ENCODE results near the gene PRCP. TPM values are rescaled to one million over a fixed set of nuclear protein-coding genes. Genes with fewer than 3 reads are reported as not detected.
"Not testable (repeated sequence)": the region's sequence is repeated elsewhere in the genome, so short reads cannot be mapped to it uniquely, and the experiment has no call there.

The PRCP gene
- 73.8 TPM for polyA plus RNA-seq
- long read RNA-seq, donor 1, full-length matches to known transcripts: 17 of 17 reads
- long read RNA-seq, donor 1, partial matches to known transcripts: 0 of 17 reads
- long read RNA-seq, donor 1, other reads (novel, unspliced or antisense): 0 of 17 reads
- long read RNA-seq, donor 2, full-length matches to known transcripts: 41 of 47 reads
- long read RNA-seq, donor 2, partial matches to known transcripts: 6 of 47 reads
- long read RNA-seq, donor 2, other reads (novel, unspliced or antisense): 0 of 47 reads
- long read RNA-seq, donor 3: 0 reads
- long read RNA-seq, donor 4, full-length matches to known transcripts: 6 of 6 reads
- long read RNA-seq, donor 4, partial matches to known transcripts: 0 of 6 reads
- long read RNA-seq, donor 4, other reads (novel, unspliced or antisense): 0 of 6 reads
- long read RNA-seq, donor 5, full-length matches to known transcripts: 17 of 17 reads
- long read RNA-seq, donor 5, partial matches to known transcripts: 0 of 17 reads
- long read RNA-seq, donor 5, other reads (novel, unspliced or antisense): 0 of 17 reads
- long read RNA-seq, donor 6, full-length matches to known transcripts: 35 of 35 reads
- long read RNA-seq, donor 6, partial matches to known transcripts: 0 of 35 reads
- long read RNA-seq, donor 6, other reads (novel, unspliced or antisense): 0 of 35 reads
- long read RNA-seq, donor 7, full-length matches to known transcripts: 21 of 21 reads
- long read RNA-seq, donor 7, partial matches to known transcripts: 0 of 21 reads
- long read RNA-seq, donor 7, other reads (novel, unspliced or antisense): 0 of 21 reads
- long read RNA-seq, donor 8, full-length matches to known transcripts: 35 of 35 reads
- long read RNA-seq, donor 8, partial matches to known transcripts: 0 of 35 reads
- long read RNA-seq, donor 8, other reads (novel, unspliced or antisense): 0 of 35 reads
- long read RNA-seq, donor 9, full-length matches to known transcripts: 41 of 41 reads
- long read RNA-seq, donor 9, partial matches to known transcripts: 0 of 41 reads
- long read RNA-seq, donor 9, other reads (novel, unspliced or antisense): 0 of 41 reads
- long read RNA-seq, donor 10, full-length matches to known transcripts: 44 of 44 reads
- long read RNA-seq, donor 10, partial matches to known transcripts: 0 of 44 reads
- long read RNA-seq, donor 10, other reads (novel, unspliced or antisense): 0 of 44 reads
- long read RNA-seq, donor 11, full-length matches to known transcripts: 32 of 32 reads
- long read RNA-seq, donor 11, partial matches to known transcripts: 0 of 32 reads
- long read RNA-seq, donor 11, other reads (novel, unspliced or antisense): 0 of 32 reads

- peaks cover 9% of the 10 kb centered on the region for H3K4me1 ChIP-seq (ENCODE audit: control insufficient read depth, insufficient read depth, low read length)
- H3K9me3 ChIP-seq (ENCODE audit: control insufficient read depth, low read depth, low read length): no peaks in the 10 kb centered on the region
- peak within 1 kb of the TSS; percentile 67 for H3K4me3 ChIP-seq (ENCODE audit: low read length)
- H3K36me3 ChIP-seq (ENCODE audit: control insufficient read depth, insufficient read depth, low read length): no peaks in the 10 kb centered on the region
- no peaks in the 10 kb centered on the region for H3K27me3 ChIP-seq (ENCODE audit: control insufficient read depth, insufficient read depth, low read length)
- WGBS (ENCODE audit: insufficient coverage, low lambda C conversion rate): no CpG with 5 or more reads among the region's 40 CpGs
- H3K27ac ChIP-seq (ENCODE audit: low read length): peak within 1 kb of the TSS; percentile 92
- peak; percentile 92 to 95 for DNase-seq
These were observed at the start of gene PRCP for GRCh38 chr11:82900277-82901164. Gene PRCP (minus strand): TSS chr11:82900430. CDS start chr11:82900402, 28 bp downstream.

- Histone ChIP-seq H3K4me1 (ENCODE audit: control insufficient read depth, insufficient read depth, low read length) (no peaks in the 10 kb centered on the region), H3K27me3 (ENCODE audit: control insufficient read depth, insufficient read depth, low read length) (no peaks in the 10 kb centered on the region), H3K4me3 (ENCODE audit: low read length) (no peak overlapping the region), H3K27ac (ENCODE audit: low read length) (no peak overlapping the region), H3K9me3 (ENCODE audit: control insufficient read depth, low read depth, low read length) (no peaks in the 10 kb centered on the region), H3K36me3 (ENCODE audit: control insufficient read depth, insufficient read depth, low read length) (no peaks in the 10 kb centered on the region)
- no peak for DNase-seq
These were observed 49.1 kb upstream of the PRCP start for GRCh38 chr11:82949352-82949751.

GRCh38 chr11:82945682-82946081 is 45.5 kb upstream of the PRCP start:
- Histone ChIP-seq H3K27ac (ENCODE audit: low read length) (no peak overlapping the region), H3K4me3 (ENCODE audit: low read length) (no peak overlapping the region), H3K9me3 (ENCODE audit: control insufficient read depth, low read depth, low read length) (no peaks in the 10 kb centered on the region), H3K27me3 (ENCODE audit: control insufficient read depth, insufficient read depth, low read length) (no peaks in the 10 kb centered on the region), H3K4me1 (ENCODE audit: control insufficient read depth, insufficient read depth, low read length) (no peaks in the 10 kb centered on the region), H3K36me3 (ENCODE audit: control insufficient read depth, insufficient read depth, low read length) (no peaks in the 10 kb centered on the region)
- no peak for DNase-seq

GRCh38 chr11:82945041-82945440 is 44.8 kb upstream of the PRCP start:
- not testable (repeated sequence) for DNase-seq; H3K27me3 ChIP-seq (ENCODE audit: control insufficient read depth, insufficient read depth, low read length); H3K4me1 ChIP-seq (ENCODE audit: control insufficient read depth, insufficient read depth, low read length); H3K27ac ChIP-seq (ENCODE audit: low read length); H3K4me3 ChIP-seq (ENCODE audit: low read length); H3K9me3 ChIP-seq (ENCODE audit: control insufficient read depth, low read depth, low read length); H3K36me3 ChIP-seq (ENCODE audit: control insufficient read depth, insufficient read depth, low read length)
- WGBS (ENCODE audit: insufficient coverage, low lambda C conversion rate): no CpG with 5 or more reads among the region's 1 CpG

- WGBS (ENCODE audit: insufficient coverage, low lambda C conversion rate): no CpG with 5 or more reads among the region's 2 CpGs
- H3K9me3 ChIP-seq (ENCODE audit: control insufficient read depth, low read depth, low read length): no peaks in the 10 kb centered on the region
- no peaks in the 10 kb centered on the region for H3K27me3 ChIP-seq (ENCODE audit: control insufficient read depth, insufficient read depth, low read length)
These were observed 44.0 kb upstream of the PRCP start for GRCh38 chr11:82944198-82944597.

GRCh38 chr11:82943430-82943829 is 43.2 kb upstream of the PRCP start:
- H3K4me1 ChIP-seq (ENCODE audit: control insufficient read depth, insufficient read depth, low read length); H3K27ac ChIP-seq (ENCODE audit: low read length); H3K36me3 ChIP-seq (ENCODE audit: control insufficient read depth, insufficient read depth, low read length); H3K27me3 ChIP-seq (ENCODE audit: control insufficient read depth, insufficient read depth, low read length); H3K9me3 ChIP-seq (ENCODE audit: control insufficient read depth, low read depth, low read length); H3K4me3 ChIP-seq (ENCODE audit: low read length): not testable (repeated sequence)
- 33% methylated on average over 1 of the region's 1 CpG for WGBS (ENCODE audit: insufficient coverage, low lambda C conversion rate)
- DNase-seq: peak; percentile 19 to 65

More at GRCh38 chr11:82944198-82944597, 44.0 kb upstream of the PRCP start:
- no peaks in the 10 kb centered on the region for H3K4me1 ChIP-seq (ENCODE audit: control insufficient read depth, insufficient read depth, low read length)
- H3K4me3 ChIP-seq (ENCODE audit: low read length): no peak overlapping the region
- no peak overlapping the region for H3K27ac ChIP-seq (ENCODE audit: low read length)
- DNase-seq: no peak
- no peaks in the 10 kb centered on the region for H3K36me3 ChIP-seq (ENCODE audit: control insufficient read depth, insufficient read depth, low read length)

GRCh38 chr11:82942376-82942775 is 42.1 kb upstream of the PRCP start:
- Histone ChIP-seq H3K27me3 (ENCODE audit: control insufficient read depth, insufficient read depth, low read length) (no peaks in the 10 kb centered on the region), H3K27ac (ENCODE audit: low read length) (no peak overlapping the region), H3K4me3 (ENCODE audit: low read length) (no peak overlapping the region), H3K9me3 (ENCODE audit: control insufficient read depth, low read depth, low read length) (no peaks in the 10 kb centered on the region), H3K4me1 (ENCODE audit: control insufficient read depth, insufficient read depth, low read length) (no peaks in the 10 kb centered on the region), H3K36me3 (ENCODE audit: control insufficient read depth, insufficient read depth, low read length) (no peaks in the 10 kb centered on the region)
- no CpG with 5 or more reads among the region's 2 CpGs for WGBS (ENCODE audit: insufficient coverage, low lambda C conversion rate)
- DNase-seq: no peak

- Histone ChIP-seq H3K9me3 (ENCODE audit: control insufficient read depth, low read depth, low read length) (no peaks in the 10 kb centered on the region), H3K36me3 (ENCODE audit: control insufficient read depth, insufficient read depth, low read length) (no peaks in the 10 kb centered on the region), H3K27me3 (ENCODE audit: control insufficient read depth, insufficient read depth, low read length) (no peaks in the 10 kb centered on the region), H3K27ac (ENCODE audit: low read length) (no peak overlapping the region), H3K4me3 (ENCODE audit: low read length) (no peak overlapping the region), H3K4me1 (ENCODE audit: control insufficient read depth, insufficient read depth, low read length) (no peaks in the 10 kb centered on the region)
- no peak for DNase-seq
- WGBS (ENCODE audit: insufficient coverage, low lambda C conversion rate): no CpG with 5 or more reads among the region's 2 CpGs
These were observed 39.2 kb upstream of the PRCP start for GRCh38 chr11:82939456-82939855.

- H3K4me3 ChIP-seq (ENCODE audit: low read length): no peak overlapping the region
- H3K4me1 ChIP-seq (ENCODE audit: control insufficient read depth, insufficient read depth, low read length): no peaks in the 10 kb centered on the region
- no peaks in the 10 kb centered on the region for H3K9me3 ChIP-seq (ENCODE audit: control insufficient read depth, low read depth, low read length)
- no peak overlapping the region for H3K27ac ChIP-seq (ENCODE audit: low read length)
- WGBS (ENCODE audit: insufficient coverage, low lambda C conversion rate): no CpG with 5 or more reads among the region's 2 CpGs
- peaks cover under 1% of the 10 kb centered on the region for H3K36me3 ChIP-seq (ENCODE audit: control insufficient read depth, insufficient read depth, low read length)
- H3K27me3 ChIP-seq (ENCODE audit: control insufficient read depth, insufficient read depth, low read length): no peaks in the 10 kb centered on the region
- no peak for DNase-seq
These were observed 37.3 kb upstream of the PRCP start for GRCh38 chr11:82937554-82937953.
